GM18951 (cell line): ENCODE data around the gene TXNDC2.

ENCODE experiments used
- POLR2A ChIP-seq: IDR thresholded peaks from 4 replicates; pipeline ENCODE4 v1.6.1; 2011; ENCODE audit warnings: mild to moderate bottlenecking; ENCODE audit not compliant: insufficient read length, insufficient read depth; ENCODE audit errors: extremely low read depth
- in situ Hi-C: fragments of 300-500 bp; cut with MboI; formaldehyde crosslinking; loops from one replicate; pipeline ENCODE4 v1.12.0; 2022; ENCODE audit warnings: low sequenced_read_pairs, mixed read lengths, inconsistent platforms; ENCODE audit not compliant: unreplicated experiment

The TXNDC2 gene

GRCh38 chr18:9916077-9916639 lies 30.4 kb downstream of the TXNDC2 start:
- TF ChIP-seq POLR2A = no peak
- in situ Hi-C loops = no loop called here

DNA sequence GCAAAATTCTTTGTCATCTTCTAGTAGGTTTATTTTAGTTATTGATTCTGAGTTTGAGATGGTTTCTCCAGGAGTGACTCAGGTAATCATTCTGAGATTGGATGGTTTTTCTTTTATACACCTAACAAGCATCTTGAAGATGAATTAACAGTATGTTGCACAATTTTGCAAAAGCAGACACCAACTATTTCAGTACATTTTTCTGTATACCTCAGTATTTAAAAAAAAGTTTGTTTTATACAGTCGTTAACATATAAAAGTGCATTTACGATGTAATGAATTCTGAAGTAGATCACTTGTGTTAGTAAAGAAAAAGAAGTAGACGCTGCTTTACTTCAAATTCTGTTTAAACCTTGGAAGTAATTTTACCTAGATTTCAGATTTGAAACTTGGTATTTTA lies 31.0 kb downstream of the TXNDC2 start:
- in situ Hi-C loops = no loop called here
- TF ChIP-seq POLR2A = no peak

- in situ Hi-C loops = no loop called here
- no peak for TF ChIP-seq POLR2A
These were observed 32.4 kb downstream of the TXNDC2 start for GRCh38 chr18:9918016-9918680.

DNA sequence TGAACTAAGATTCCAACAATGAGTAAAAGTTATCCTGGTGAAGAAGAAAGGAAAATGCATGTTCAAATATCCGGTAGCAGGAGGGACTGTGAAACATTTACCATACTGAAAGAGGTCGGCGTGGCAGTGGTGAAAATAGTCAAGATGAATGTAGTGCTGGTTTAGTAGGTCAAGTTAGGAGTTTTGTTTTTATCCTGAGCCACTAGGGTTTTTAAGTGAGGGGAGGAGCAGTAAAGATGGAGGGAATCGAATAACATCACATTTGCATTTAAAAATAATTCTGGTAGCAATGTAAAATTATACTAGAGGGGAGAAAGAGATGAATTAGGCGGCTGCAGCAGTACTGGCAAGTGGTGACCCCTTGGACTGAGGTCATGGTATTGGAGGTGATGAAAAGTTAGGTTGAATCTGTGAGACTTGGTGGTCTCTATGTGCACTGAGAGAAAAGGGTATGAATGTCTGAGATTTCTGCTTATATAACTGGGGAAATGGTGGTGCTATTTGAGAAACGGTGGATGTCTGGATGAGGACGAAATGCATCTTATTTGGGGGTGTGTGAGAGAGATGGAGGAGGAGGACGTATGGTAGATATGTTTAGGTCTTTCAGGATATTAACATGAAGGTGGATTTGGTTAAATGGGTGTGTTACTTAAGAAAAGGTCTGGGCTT lies 33.9 kb downstream of the TXNDC2 start:
- in situ Hi-C loops = no loop called here
- TF ChIP-seq POLR2A = no peak

DNA sequence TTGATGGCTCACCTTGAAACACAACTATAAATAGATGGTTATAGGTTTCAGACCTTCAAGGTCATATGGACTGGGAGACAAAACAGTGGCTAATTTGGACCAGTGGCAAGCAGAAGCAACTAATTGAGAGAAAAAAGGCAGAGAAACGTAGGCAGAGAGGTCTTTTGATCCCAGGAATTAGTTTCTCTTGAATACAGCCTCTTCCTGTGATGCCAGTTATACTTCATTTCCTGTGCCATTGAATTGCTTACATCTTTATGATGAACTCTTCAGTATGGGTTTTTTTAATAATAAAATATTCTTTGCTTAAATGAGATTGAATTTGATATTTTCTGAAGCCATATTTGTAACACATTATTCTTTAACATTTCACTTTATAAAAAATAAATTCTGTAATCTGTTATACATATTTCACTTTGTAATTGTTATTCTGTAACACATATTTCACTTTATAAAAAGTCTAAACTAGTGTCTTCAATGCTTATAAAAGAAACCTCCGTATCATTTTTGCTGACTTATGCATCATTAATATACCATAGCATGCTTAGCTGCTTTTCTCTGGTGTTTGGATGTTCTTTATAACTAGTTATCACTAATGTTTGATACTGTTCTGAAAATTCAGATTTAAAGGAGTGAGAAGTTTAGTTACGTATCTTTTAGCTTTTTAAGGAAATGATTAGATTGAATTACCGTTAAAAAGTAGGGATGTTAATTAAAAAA lies 37.0 kb downstream of the TXNDC2 start:
- in situ Hi-C loops = no loop called here

GRCh38 chr18:9924371-9924943 lies 38.7 kb downstream of the TXNDC2 start:
- in situ Hi-C loops = no loop called here
- no peak for TF ChIP-seq POLR2A

More for the DNA sequence above, 37.0 kb downstream of the TXNDC2 start:
- no peak for TF ChIP-seq POLR2A

DNA sequence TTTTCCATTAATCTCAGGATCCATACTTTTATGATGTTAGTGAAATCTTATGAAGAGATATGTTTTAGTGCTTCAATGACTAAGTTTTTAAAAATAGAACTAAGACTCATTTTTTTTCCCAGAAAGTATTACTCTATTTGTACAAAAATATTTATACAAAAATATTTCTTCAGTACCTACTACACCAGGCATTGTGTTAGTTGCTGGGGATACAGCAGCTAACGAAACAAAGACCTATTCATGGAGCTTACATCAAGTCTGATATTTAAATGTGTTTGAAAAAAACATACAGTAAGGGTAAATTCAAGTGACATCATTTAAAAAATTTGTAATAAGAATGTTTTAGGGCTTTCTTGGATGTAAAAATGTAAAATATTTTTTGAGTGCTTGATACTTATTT lies 39.6 kb downstream of the TXNDC2 start:
- in situ Hi-C loops = no loop called here

DNA sequence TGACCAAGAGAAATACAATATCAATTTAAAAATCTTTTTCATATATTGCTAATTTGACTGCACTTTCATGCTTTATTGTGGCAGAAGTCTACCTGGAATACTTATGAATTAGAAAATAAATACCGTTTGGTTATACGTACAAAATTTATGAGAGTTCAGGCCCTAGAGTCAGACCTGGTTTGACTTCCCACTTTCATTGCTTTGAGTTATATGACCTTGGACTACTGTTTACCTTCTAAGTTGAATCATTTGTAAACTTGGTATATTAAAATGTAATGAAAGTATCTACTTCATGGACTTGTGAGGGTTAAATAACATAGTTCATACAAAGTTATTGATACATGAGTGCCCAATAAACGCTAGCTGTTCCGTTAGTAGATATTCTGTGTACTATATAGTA lies 40.0 kb downstream of the TXNDC2 start:
- in situ Hi-C loops = no loop called here

More for the DNA sequence above, 39.6 kb downstream of the TXNDC2 start:
- no peak for TF ChIP-seq POLR2A

DNA sequence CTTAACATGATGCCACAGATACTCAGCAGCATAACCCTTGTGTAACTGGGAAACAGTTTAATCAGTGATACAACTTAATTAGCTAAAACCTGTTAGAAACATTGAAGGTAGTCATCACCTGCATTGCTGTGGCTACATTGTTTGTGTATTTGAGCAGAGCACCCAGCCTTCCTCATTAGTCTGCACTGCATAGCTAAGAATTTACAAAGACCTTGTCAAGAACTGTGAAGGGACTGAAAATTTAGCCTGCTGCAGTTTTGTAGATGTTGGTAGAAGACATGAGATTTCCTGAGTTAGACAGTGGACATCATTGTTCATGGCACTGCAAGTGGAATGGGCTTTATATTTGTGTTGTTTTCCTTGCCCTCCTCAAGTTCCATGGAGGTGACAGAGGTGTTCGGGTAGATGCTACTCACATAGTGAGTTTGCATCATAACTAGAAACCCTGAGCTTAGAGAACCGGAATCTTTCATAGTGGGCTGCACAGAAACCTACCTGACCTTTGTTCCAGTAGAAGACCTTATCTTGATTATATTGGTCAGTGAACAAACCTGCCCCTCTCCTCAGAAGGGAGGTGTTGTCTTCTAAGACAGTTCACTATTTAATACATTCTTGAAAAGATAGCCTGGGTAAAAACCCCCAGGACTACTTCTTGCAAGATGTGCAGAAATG lies 40.6 kb downstream of the TXNDC2 start:
- in situ Hi-C loops = no loop called here
- no peak for TF ChIP-seq POLR2A

More for the DNA sequence above, 40.0 kb downstream of the TXNDC2 start:
- TF ChIP-seq POLR2A = no peak

GRCh38 chr18:9926977-9927376 lies 41.2 kb downstream of the TXNDC2 start:
- no peak for TF ChIP-seq POLR2A
- in situ Hi-C loops = no loop called here

GRCh38 chr18:9927392-9928063 lies 41.8 kb downstream of the TXNDC2 start:
- in situ Hi-C loops = no loop called here
- TF ChIP-seq POLR2A = no peak

DNA sequence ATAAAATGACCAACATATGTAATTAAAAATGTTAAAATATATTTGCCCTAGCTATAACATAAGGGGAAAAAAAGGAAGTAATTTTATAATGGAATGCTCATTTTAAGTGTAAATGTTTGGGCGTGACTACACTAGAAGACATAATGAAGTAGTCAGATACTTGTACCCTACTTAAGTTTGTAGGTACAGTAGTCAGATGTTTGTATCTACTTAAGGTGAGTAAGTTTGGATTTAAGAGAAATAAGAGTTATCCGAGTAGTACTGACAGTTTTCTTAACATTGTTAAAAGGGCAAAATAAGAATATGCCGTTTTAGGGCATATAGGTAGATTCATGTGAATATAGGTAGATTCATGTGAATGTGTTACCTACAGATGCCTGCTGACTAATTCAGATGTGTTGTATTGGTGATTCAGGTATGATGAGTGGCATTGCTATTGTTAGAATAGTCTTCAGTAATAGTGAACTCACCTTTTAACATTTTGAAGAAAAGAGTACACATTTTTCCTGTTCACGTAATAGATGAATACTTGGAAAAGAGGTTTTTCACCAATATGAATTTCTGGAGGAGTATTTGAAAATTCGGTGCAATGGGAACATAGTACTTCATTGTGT lies 43.0 kb downstream of the TXNDC2 start:
- in situ Hi-C loops = no loop called here
- TF ChIP-seq POLR2A = no peak
